GM18868 (cell line): Measurements from ENCODE around the gene VGLL4.
"Not testable (repeated sequence)": the region's sequence is repeated elsewhere in the genome, so short reads cannot be mapped to it uniquely, and the experiment has no call there.

ENCODE experiments used
- ATAC-seq: cut with Tn5 transposase; IDR thresholded peaks from one replicate; pipeline ENCODE4 v1.9.1; 2021; ENCODE audit warnings: mild to moderate bottlenecking, moderate library complexity; ENCODE audit not compliant: unreplicated experiment

Gene VGLL4

GRCh38 chr3:11643605-11644087, at the start of gene VGLL4:
Gene VGLL4, minus strand, starts transcription at chr3:11643915. Its CDS starts 397 bp downstream, at chr3:11643518.
- peak; percentile 66 for ATAC-seq

- no peak for ATAC-seq
These were observed 48.8 kb upstream of the VGLL4 start for GRCh38 chr3:11692532-11692813.

GRCh38 chr3:11691767-11692531, 48.2 kb upstream of the VGLL4 start:
- ATAC-seq, result no peak

- no peak for ATAC-seq
These were observed 47.4 kb upstream of the VGLL4 start for GRCh38 chr3:11690863-11691766.

- ATAC-seq, result no peak
These were observed 46.0 kb upstream of the VGLL4 start for GRCh38 chr3:11689749-11690148.

- ATAC-seq, result not testable (repeated sequence)
These were observed 41.3 kb upstream of the VGLL4 start for GRCh38 chr3:11684980-11685379.

GRCh38 chr3:11680509-11680908, 36.8 kb upstream of the VGLL4 start:
- no peak for ATAC-seq

- ATAC-seq, result no peak
These were observed 36.2 kb upstream of the VGLL4 start for GRCh38 chr3:11679964-11680363.

GRCh38 chr3:11672363-11672762, 28.6 kb upstream of the VGLL4 start:
- no peak for ATAC-seq

- peak; percentile 94 for ATAC-seq
These were observed 28.0 kb upstream of the VGLL4 start for GRCh38 chr3:11671648-11672100.

- ATAC-seq, result no peak
These were observed 24.8 kb upstream of the VGLL4 start for GRCh38 chr3:11668243-11669235.

GRCh38 chr3:11665331-11665730, 21.6 kb upstream of the VGLL4 start:
- ATAC-seq, result no peak

GRCh38 chr3:11662392-11662990, 18.8 kb upstream of the VGLL4 start:
- ATAC-seq, result no peak

- no peak for ATAC-seq
These were observed 18.1 kb upstream of the VGLL4 start for GRCh38 chr3:11661827-11662226.

- no peak for ATAC-seq
These were observed 17.4 kb upstream of the VGLL4 start for GRCh38 chr3:11661052-11661656.

GRCh38 chr3:11660242-11660641, 16.5 kb upstream of the VGLL4 start:
- no peak for ATAC-seq

- no peak for ATAC-seq
These were observed 14.5 kb upstream of the VGLL4 start for GRCh38 chr3:11658180-11658579.

GRCh38 chr3:11655196-11655928, 11.6 kb upstream of the VGLL4 start:
- ATAC-seq, result no peak

GRCh38 chr3:11654166-11654565, 10.5 kb upstream of the VGLL4 start:
- no peak for ATAC-seq
